ENCODE data around the gene PEAK3.

Gene PEAK3

DNA sequence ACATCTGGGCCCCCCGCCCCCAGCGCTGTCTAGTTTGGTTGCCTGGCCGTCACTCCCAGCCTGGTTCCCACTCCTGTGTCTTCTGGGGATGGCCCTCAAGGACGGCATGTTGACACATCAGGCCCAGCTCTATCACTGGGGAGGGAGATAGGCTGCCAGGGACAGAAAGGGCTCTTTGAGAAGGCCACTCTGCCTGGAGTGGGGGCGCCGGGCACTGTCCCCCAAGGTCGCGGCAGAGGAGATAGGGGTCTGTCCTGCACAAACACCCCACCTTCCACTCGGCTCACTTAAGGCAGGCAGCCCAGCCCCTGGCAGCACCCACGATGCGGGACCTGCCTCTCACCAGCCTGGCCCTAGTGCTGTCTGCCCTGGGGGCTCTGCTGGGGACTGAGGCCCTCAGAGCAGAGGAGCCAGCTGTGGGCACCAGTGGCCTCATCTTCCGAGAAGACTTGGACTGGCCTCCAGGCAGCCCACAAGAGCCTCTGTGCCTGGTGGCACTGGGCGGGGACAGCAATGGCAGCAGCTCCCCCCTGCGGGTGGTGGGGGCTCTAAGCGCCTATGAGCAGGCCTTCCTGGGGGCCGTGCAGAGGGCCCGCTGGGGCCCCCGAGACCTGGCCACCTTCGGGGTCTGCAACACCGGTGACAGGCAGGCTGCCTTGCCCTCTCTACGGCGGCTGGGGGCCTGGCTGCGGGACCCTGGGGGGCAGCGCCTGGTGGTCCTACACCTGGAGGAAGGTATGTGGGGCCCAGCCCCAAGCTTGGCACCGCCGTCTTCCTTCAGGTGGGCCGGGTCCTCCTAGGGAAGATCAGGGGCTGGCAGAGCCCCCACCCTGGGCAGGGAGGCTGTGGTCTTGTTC is 32.7 kb downstream of the PEAK3 start, which contains the start of gene AMH:
TSS of gene AMH (plus strand) at position 314 of the 857 bp plus-strand sequence. CDS start at position 324, 10 bp downstream.
- no peak for DNase-seq

GRCh38 chr19:2248136-2249009 is 33.6 kb downstream of the PEAK3 start:
- no peak for DNase-seq

DNA sequence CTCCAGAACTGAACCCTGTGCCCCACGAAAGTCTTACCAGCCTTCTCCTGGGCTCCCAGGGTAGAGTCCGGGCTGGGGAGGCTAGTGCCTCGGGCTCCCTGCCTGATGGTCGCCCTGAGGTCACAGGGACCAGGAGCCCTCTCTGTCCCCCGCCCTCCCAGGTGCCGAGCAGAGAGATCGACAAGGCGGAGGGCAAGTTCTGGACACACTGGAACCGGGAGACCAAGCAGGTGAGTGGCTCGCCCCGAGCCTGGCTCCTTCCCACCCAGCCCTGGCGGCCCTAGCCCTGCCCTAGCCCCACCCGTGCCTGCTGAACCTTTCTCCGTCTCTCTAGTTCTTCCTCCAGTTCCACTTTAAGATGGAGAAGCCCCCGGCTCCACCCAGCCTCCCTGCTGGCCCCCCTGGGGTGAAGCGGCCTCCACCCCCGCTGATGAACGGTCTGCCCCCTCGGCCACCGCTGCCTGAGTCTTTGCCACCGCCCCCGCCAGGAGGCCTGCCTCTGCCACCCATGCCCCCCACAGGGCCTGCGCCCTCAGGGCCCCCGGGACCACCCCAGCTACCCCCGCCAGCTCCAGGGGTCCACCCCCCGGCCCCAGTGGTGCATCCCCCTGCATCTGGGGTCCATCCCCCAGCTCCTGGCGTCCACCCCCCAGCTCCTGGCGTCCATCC is 34.4 kb downstream of the PEAK3 start:
- DNase-seq: no peak

DNA sequence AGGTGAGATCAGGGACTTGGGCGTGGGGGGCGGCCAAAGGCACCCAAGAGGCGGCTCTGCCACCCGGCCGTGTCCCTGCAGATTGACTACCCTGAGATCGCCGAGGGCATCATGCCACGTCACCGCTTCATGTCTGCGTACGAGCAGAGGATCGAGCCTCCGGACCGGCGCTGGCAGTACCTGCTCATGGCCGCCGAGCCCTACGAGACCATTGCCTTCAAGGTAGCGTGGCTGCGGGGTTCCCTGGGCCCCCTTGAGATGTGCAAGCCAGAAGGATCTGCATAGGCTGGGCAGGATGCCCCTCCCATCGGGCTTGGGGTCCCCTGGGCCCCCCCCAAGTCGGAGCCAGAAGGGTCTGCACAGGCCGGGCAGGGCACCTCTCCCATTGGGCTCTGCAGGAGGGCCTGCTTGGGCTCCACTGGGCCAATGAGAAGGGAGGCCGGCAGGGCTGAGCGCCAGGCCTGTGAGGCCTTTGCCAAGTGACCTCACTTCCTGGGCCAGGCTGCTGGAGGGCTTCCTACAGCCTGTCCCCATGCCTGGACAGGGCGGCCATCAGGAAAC is 35.1 kb downstream of the PEAK3 start:
- no peak for DNase-seq

GRCh38 chr19:2246014-2246620 is 35.9 kb downstream of the PEAK3 start:
- DNase-seq: no peak

DNA sequence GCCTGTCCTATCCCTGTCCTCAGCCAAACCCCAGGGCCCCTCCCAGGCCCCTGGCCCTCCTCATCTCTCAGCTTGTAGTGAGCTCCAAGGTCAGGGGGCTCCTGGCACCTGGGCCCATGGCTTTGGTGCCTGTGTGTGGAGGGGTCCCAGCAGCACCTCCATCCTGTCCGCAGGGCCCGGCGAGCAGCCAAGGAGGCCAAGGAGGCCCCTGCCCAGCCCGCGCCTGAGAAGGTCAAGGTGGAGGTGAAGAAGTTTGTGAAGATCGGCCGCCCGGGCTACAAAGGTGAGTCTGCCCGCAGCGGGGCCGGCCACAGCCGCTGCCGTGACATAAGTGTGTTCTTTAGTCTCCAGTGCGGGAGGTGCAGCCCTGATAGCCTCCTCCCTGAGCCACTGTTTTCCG is 36.7 kb downstream of the PEAK3 start:
- DNase-seq: no peak

DNA sequence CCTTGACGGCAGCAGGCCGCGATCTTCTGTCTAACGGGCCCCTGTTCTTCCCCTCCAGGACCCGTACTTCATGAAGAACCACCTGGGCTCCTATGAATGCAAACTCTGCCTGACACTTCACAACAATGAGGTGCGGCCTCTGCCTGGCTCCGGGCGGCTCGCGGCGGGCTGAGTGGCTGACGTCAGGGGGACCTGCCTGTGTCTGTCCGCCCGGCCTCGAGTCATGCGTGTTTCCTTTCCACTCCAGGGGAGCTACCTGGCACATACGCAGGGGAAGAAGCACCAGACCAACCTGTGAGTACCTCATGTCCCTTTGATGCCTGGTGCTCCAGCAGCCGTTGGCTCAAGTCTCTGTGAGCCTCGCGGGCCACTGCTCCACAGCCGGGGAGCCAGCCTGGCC is 37.5 kb downstream of the PEAK3 start:
- no peak for DNase-seq

- no peak for DNase-seq
Observed at GRCh38 chr19:2244125-2244411, 37.9 kb downstream of the PEAK3 start.

GRCh38 chr19:2243274-2244124 is 38.5 kb downstream of the PEAK3 start:
- DNase-seq: no peak

GRCh38 chr19:2242816-2243215 is 39.2 kb downstream of the PEAK3 start:
- DNase-seq: no peak

DNA sequence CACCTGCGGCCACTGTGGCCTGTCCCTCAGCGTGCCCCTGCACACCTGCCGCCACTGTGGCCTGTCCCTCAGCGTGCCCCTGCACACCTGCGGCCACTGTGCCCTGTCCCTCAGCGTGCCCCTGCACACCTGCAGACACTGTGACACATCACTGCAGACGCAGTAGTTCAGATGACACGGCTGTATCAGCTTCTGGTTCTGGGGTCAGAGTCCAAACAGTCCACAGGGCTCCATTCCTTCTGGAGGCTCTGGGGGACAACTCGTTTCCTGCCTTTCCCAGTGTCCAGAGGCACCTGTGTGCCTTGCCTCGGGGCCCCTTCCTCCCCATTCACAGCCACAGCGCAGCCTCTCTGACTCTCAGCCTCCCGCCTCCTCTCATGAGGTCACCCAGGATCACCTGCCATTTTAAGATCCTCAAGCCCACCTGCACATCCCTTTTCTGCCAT is 39.9 kb downstream of the PEAK3 start:
- no peak for DNase-seq

GRCh38 chr19:2240881-2241760 is 40.9 kb downstream of the PEAK3 start:
- DNase-seq: no peak

DNA sequence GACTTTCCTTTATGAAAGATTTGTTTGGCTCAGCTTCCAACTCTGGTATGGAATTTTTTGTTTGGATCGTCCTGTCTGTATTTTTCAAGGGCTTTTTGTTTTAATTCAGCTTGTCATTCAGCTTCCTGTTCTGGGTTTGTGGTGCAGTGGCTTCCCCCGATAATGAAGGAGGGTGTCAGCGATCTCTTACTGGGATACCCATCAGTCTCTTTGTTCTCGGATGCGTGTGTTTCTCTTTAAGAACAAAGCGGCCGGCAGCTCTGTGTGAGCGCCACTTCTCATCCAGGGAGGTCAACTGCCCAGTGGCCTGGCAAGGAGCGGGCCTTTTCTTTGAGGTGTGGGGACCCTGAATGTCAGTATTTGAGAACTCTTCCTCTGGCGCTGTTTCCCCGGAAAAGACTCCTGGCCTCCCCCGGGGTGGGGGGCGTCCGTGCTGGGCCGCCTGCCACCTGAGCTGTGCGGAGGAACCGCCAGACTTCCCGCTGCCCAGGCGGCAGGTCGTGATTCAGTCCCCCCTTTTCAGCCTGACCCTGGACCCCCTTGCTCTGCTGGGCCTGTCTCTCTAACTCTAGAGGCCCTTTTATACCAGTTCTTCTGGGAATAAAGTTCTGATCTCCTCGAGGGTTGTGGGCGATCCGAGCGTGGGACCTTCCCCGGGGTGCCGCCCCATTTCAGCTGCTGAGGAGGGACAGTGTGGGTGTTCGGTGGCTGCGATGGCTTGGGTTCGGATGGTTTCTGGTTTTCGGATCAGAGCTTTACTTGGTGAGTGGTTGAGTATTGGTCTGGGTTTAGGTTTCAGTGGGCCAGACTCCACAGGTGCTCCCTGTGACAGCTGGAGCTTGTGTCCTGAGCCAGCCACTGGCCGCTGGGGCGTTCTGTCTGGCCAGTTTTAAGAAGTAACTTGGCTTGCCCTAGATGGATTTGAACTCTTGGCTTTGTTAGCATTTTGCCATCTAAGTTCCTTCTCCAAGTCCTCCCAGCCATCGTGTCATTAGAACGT is 41.9 kb downstream of the PEAK3 start:
- DNase-seq: no peak

DNA sequence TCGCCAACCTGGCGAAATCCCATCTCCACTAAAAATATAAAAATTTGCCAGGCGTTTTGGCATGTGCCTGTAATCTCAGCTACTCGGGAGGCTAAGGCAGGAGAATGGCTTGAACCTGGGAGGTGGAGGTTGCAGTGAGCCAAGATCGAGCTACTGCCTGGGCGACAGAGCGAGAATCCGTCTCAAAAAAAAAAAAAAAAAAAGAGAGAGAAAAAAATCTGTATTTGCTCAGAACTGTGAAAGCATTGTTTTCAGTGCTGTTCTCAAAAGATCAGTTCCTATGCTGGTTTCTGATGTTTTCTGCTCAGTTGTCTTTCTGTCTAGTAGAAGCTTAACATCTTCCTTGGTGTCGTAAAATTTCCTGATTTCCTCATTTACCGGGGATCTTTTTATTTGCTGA is 42.8 kb downstream of the PEAK3 start:
- no peak for DNase-seq

DNA sequence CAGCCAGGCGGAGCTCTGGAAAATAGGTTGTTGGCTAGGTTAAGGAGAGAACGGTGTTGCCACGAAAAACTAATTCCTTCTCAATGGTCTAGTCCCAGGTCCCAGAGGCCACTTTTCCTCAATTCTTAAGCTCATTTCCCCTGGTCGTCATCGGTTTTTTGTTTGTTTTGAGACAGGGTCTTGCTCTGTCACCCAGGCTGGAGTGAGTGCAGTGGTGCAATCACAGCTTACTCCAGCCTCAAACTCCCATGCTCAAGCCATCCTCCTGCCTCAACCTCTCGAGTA is 44.2 kb downstream of the PEAK3 start:
- no peak for DNase-seq

GRCh38 chr19:2237051-2237868 is 44.7 kb downstream of the PEAK3 start:
- DNase-seq: no peak

GRCh38 chr19:2236314-2237050 is 45.5 kb downstream of the PEAK3 start, which contains the start of the genes PLEKHJ1 and SF3A2:
PLEKHJ1 (minus strand) TSS chr19:2236329; CDS start chr19:2236248, 81 bp downstream.
SF3A2 (plus strand) TSS chr19:2236824; CDS start chr19:2243419, 6,595 bp downstream.
- peak; percentile 93 to 96 for DNase-seq

DNA sequence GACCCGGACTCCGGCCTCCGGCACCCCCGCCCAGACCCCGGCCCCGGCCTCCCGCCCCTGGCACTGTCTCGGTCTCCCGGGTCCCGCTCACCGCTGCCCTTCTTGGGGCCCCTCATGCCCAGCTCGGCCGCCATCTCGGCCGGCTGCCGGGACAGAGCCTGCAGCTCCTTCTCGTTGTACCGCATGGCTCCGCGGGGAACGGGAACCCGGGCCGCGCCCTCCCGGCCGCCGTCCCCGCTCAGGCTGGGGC is 46.0 kb downstream of the PEAK3 start:
- no peak for DNase-seq

Data from SHP77 (cell line).